Transverse colon (tissue), 4 donors: ENCODE data around the gene HHLA2.

Experiments
- EP300 ChIP-seq: sonication (generic); formaldehyde crosslinking; IDR thresholded peaks from one replicate; pipeline ENCODE4 v1.6.1; 2017; ENCODE audit warnings: antibody characterized with exemption, low read depth
- POLR2A ChIP-seq: fragments of 450-650 bp; IDR thresholded peaks from one replicate; pipeline ENCODE4 v1.6.1; 2016; ENCODE audit warnings: antibody characterized with exemption, mild to moderate bottlenecking, moderate library complexity
- POLR2AphosphoS5 ChIP-seq, 3 donors: sonication (generic); formaldehyde crosslinking; IDR thresholded peaks; one replicate each; pipeline ENCODE4 v1.6.1; 2016; ENCODE audit warnings: antibody characterized with exemption in 3 of 3
- TF ChIP-seq, protein P1 (sequence below), 5 experiments: fragments of 200-600 bp in 3 of 5; fragments of 450-650 bp in 2 of 5; sonication (generic) in 3 of 5; IDR thresholded peaks; 1 replicate in 2 of 5; 2 replicates in 3 of 5; pipeline ENCODE4 v1.5.1; 2016 to 2017; ENCODE audit warnings: antibody characterized with exemption in 5 of 5, inconsistent platforms in 3 of 5, mild to moderate bottlenecking in 2 of 5, moderate library complexity in 1 of 5

DNA sequence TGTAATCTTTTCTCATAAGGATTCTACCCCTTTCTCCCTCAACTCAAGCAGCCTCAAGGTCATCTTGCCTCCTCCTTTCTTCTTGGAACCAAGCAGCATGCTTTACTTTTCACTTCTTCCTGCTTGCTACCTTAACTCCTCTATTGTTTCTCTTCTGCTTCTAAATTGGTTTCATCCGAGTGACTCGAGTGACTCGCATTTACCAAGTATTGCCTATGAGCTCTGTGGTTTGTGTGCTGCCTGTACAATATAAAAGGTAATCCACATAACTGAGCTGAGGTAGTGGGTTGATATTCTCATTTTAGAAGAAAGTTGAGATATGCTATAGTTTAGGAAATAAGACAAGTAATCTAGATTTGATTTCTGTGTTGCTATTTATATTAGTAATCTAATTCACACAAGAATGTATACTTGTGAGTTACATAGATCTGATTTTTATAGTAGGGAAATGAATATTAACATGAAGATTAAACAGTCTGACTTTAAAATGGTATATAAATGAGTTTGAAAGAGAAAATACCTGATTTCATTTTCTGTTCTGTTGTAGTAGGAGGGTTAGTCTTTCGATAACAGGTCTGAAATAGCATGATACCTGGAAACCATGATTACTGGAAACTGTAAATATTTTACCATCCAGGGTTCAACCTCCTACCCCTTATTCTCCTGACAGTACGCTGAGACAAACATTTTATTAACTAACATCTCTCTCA lies 5.5 kb downstream of the HHLA2 start:
- TF ChIP-seq, protein P1, sequence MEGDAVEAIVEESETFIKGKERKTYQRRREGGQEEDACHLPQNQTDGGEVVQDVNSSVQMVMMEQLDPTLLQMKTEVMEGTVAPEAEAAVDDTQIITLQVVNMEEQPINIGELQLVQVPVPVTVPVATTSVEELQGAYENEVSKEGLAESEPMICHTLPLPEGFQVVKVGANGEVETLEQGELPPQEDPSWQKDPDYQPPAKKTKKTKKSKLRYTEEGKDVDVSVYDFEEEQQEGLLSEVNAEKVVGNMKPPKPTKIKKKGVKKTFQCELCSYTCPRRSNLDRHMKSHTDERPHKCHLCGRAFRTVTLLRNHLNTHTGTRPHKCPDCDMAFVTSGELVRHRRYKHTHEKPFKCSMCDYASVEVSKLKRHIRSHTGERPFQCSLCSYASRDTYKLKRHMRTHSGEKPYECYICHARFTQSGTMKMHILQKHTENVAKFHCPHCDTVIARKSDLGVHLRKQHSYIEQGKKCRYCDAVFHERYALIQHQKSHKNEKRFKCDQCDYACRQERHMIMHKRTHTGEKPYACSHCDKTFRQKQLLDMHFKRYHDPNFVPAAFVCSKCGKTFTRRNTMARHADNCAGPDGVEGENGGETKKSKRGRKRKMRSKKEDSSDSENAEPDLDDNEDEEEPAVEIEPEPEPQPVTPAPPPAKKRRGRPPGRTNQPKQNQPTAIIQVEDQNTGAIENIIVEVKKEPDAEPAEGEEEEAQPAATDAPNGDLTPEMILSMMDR (IDR thresholded peaks at IDR 0.05): no peak
- TF ChIP-seq POLR2A (no peak), EP300 (no peak), POLR2AphosphoS5 (IDR thresholded peaks at IDR 0.05) (no peak)
